SU-DHL-6 (cell line): Measurements from ENCODE around the gene MYO7A.

Experiments
- H2AFZ ChIP-seq: fragments of 200-600 bp; sonication (generic); 2 replicates; pipeline ENCODE4 v1.6.1; 2014; ENCODE audit warnings: low read depth, mild to moderate bottlenecking, moderate library complexity, mixed read lengths, antibody characterized with exemption, low read length; ENCODE audit not compliant: severe bottlenecking
- H3F3A ChIP-seq: fragments of 200-600 bp; shearing (Covaris generic); 2 replicates; pipeline ENCODE4 v1.6.0; 2016; ENCODE audit warnings: antibody characterized with exemption, mild to moderate bottlenecking; ENCODE audit not compliant: insufficient read depth
- H3K27ac ChIP-seq: fragments of 200-600 bp; sonication (generic); 2 replicates; pipeline ENCODE4 v1.5.1; 2016; ENCODE audit warnings: low read depth, mild to moderate bottlenecking, low read length, moderate library complexity, mixed read lengths
- H3K27me3 ChIP-seq: fragments of 200-600 bp; sonication (generic), shearing (Covaris generic); 2 replicates; pipeline ENCODE4 v1.6.0; 2014; ENCODE audit warnings: mild to moderate bottlenecking, low read length
- H3K36me3 ChIP-seq: fragments of 200-600 bp; sonication (generic); 2 replicates; pipeline ENCODE4 v1.6.1; 2014; ENCODE audit warnings: mild to moderate bottlenecking, low read length, mixed read lengths
- H3K4me2 ChIP-seq: fragments of 300-600, 200-600 bp; shearing (Covaris generic), sonication (generic); 2 replicates; pipeline ENCODE4 v1.6.0; 2014; ENCODE audit warnings: low read length, low read depth, mild to moderate bottlenecking; ENCODE audit not compliant: poor library complexity, severe bottlenecking
- H3K4me3 ChIP-seq: fragments of 200-600 bp; sonication (generic); 2 replicates; pipeline ENCODE4 v1.5.1; 2014; ENCODE audit warnings: antibody characterized with exemption, low read length, mild to moderate bottlenecking, mixed read lengths; ENCODE audit not compliant: insufficient read depth, poor library complexity, severe bottlenecking
- H3K79me2 ChIP-seq: fragments of 200-600 bp; sonication (generic); 2 replicates; pipeline ENCODE4 v1.6.1; 2014; ENCODE audit warnings: mild to moderate bottlenecking, low read length, moderate library complexity; ENCODE audit not compliant: insufficient read depth
- H3K9ac ChIP-seq: fragments of 200-600 bp; sonication (generic); 2 replicates; pipeline ENCODE4 v1.7.0; 2014; ENCODE audit warnings: mild to moderate bottlenecking, low read length
- H3K9me2 ChIP-seq: fragments of 200-600 bp; sonication (generic); replicated peaks from 2 replicates; pipeline ENCODE4 v1.6.1; 2014; ENCODE audit warnings: low read length; ENCODE audit not compliant: insufficient read depth
- H3K9me3 ChIP-seq: fragments of 200-600 bp; sonication (generic); 2 replicates; pipeline ENCODE4 v1.6.1; 2014; ENCODE audit warnings: low read length, mixed read lengths; ENCODE audit not compliant: insufficient read depth
- H4K20me1 ChIP-seq: fragments of 200-600 bp; sonication (generic); 2 replicates; pipeline ENCODE4 v1.6.1; 2014; ENCODE audit warnings: low read depth, mild to moderate bottlenecking, antibody characterized with exemption, low read length, moderate library complexity, mixed read lengths
- CTCF ChIP-seq: fragments of 200-600 bp; sonication (generic); IDR thresholded peaks from one replicate; pipeline ENCODE4 v1.5.1; 2017; ENCODE audit warnings: antibody characterized with exemption, mild to moderate bottlenecking, low read length, moderate library complexity; ENCODE audit not compliant: insufficient read depth, poor library complexity, severe bottlenecking
- EZH2phosphoT487 ChIP-seq: fragments of 200-600 bp; sonication (generic), shearing (Covaris generic); conservative IDR thresholded peaks from 2 replicates; pipeline ENCODE4 v1.6.1; 2018; ENCODE audit warnings: mild to moderate bottlenecking, antibody characterized with exemption, low read length, moderate library complexity, mixed read lengths

The MYO7A gene

GRCh38 chr11:77211040-77211451, 83.0 kb downstream of the MYO7A start:
- H3K36me3 ChIP-seq, result no peaks in the 10 kb centered on the region
- no peak for TF ChIP-seq EZH2phosphoT487
- TF ChIP-seq CTCF, result no peak
- no peak overlapping the region for H3K4me2 ChIP-seq
- no peak overlapping the region for H3K4me3 ChIP-seq
- no peaks in the 10 kb centered on the region for H3F3A ChIP-seq
- no peaks in the 10 kb centered on the region for H4K20me1 ChIP-seq
- no peaks in the 10 kb centered on the region for H3K9me3 ChIP-seq
- no peak overlapping the region for H3K9ac ChIP-seq
- no peak overlapping the region for H2AFZ ChIP-seq
- no peaks in the 10 kb centered on the region for H3K27me3 ChIP-seq
- H3K9me2 ChIP-seq, result no peaks in the 10 kb centered on the region
- no peak overlapping the region for H3K27ac ChIP-seq
- no peaks in the 10 kb centered on the region for H3K79me2 ChIP-seq

GRCh38 chr11:77211594-77212251, 83.7 kb downstream of the MYO7A start:
- no peaks in the 10 kb centered on the region for H3K79me2 ChIP-seq
- H3F3A ChIP-seq, result no peaks in the 10 kb centered on the region
- H3K4me3 ChIP-seq, result no peak overlapping the region
- H3K36me3 ChIP-seq, result no peaks in the 10 kb centered on the region
- TF ChIP-seq EZH2phosphoT487 (no peak), CTCF (no peak)
- no peaks in the 10 kb centered on the region for H4K20me1 ChIP-seq
- no peak overlapping the region for H3K27ac ChIP-seq
- H2AFZ ChIP-seq, result no peak overlapping the region
- H3K9me3 ChIP-seq, result no peaks in the 10 kb centered on the region
- H3K9ac ChIP-seq, result no peak overlapping the region
- no peak overlapping the region for H3K4me2 ChIP-seq
- H3K9me2 ChIP-seq, result no peaks in the 10 kb centered on the region
- no peaks in the 10 kb centered on the region for H3K27me3 ChIP-seq

GRCh38 chr11:77212314-77213007, 84.4 kb downstream of the MYO7A start:
- Histone ChIP-seq H2AFZ (no peak overlapping the region), H3K79me2 (no peaks in the 10 kb centered on the region)
- TF ChIP-seq EZH2phosphoT487 (no peak), CTCF (no peak)

More at GRCh38 chr11:77212314-77213007, 84.4 kb downstream of the MYO7A start:
- Histone ChIP-seq H3K4me3 (no peak overlapping the region), H3K9me2 (no peaks in the 10 kb centered on the region), H3K9me3 (no peaks in the 10 kb centered on the region), H3K4me2 (no peak overlapping the region), H3F3A (no peaks in the 10 kb centered on the region), H4K20me1 (no peaks in the 10 kb centered on the region), H3K27me3 (no peaks in the 10 kb centered on the region), H3K36me3 (no peaks in the 10 kb centered on the region), H3K27ac (no peak overlapping the region), H3K9ac (no peak overlapping the region)
